ENCODE data around the gene TLL1.

TLL1 gene

DNA sequence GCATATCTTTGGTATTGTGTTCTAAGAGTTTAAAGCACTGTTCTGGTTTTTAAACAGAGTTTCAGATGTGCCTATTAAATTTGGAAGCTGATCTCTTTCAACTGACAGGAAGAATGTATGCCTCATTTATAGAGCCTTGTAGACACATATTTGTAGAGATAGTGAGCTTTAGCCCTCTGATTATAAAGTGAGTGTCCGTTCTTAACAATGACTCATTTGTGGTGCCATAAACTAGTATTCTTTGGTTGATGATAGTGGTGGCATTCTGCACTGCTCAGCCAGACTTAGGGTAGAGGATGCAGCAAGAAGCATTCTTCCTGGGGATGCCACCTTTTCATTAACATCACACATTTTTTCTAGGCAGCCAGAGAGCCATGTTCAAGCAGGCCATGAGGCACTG lies 121.7 kb downstream of the TLL1 start:
- TF ChIP-seq, protein P1, sequence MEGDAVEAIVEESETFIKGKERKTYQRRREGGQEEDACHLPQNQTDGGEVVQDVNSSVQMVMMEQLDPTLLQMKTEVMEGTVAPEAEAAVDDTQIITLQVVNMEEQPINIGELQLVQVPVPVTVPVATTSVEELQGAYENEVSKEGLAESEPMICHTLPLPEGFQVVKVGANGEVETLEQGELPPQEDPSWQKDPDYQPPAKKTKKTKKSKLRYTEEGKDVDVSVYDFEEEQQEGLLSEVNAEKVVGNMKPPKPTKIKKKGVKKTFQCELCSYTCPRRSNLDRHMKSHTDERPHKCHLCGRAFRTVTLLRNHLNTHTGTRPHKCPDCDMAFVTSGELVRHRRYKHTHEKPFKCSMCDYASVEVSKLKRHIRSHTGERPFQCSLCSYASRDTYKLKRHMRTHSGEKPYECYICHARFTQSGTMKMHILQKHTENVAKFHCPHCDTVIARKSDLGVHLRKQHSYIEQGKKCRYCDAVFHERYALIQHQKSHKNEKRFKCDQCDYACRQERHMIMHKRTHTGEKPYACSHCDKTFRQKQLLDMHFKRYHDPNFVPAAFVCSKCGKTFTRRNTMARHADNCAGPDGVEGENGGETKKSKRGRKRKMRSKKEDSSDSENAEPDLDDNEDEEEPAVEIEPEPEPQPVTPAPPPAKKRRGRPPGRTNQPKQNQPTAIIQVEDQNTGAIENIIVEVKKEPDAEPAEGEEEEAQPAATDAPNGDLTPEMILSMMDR (IDR thresholded peaks at IDR 0.05; ENCODE audit: low read depth, low read length, poor library complexity, severe bottlenecking): no peak
- no peak for TF ChIP-seq EZH2phosphoT487 (IDR thresholded peaks at IDR 0.05; ENCODE audit: borderline replicate concordance, low read length)
- no peaks in the 10 kb centered on the region for H3K36me3 ChIP-seq (ENCODE audit: control insufficient read depth, low read length)
- no peaks in the 10 kb centered on the region for H4K20me1 ChIP-seq (ENCODE audit: control insufficient read depth, insufficient read depth, low read depth, low read length)
- H3K27me3 ChIP-seq (ENCODE audit: control insufficient read depth, low read length): no peaks in the 10 kb centered on the region
- H3K9me3 ChIP-seq (ENCODE audit: control insufficient read depth, insufficient read depth, low read length): no peaks in the 10 kb centered on the region
- no peak overlapping the region for H3K27ac ChIP-seq (ENCODE audit: low read depth, low read length)
- no peak overlapping the region for H3K4me3 ChIP-seq (ENCODE audit: low read length)
- H3K4me1 ChIP-seq (ENCODE audit: control insufficient read depth, low read length): no peaks in the 10 kb centered on the region
- H3K4me2 ChIP-seq (ENCODE audit: low read length): no peak overlapping the region
- H3F3A ChIP-seq (ENCODE audit: control insufficient read depth, insufficient read depth): no peaks in the 10 kb centered on the region
- no peaks in the 10 kb centered on the region for H3K79me2 ChIP-seq (ENCODE audit: control insufficient read depth, low read length)
- no peaks in the 10 kb centered on the region for H3K9me2 ChIP-seq (replicated peaks; ENCODE audit: control insufficient read depth, low read length)

DNA sequence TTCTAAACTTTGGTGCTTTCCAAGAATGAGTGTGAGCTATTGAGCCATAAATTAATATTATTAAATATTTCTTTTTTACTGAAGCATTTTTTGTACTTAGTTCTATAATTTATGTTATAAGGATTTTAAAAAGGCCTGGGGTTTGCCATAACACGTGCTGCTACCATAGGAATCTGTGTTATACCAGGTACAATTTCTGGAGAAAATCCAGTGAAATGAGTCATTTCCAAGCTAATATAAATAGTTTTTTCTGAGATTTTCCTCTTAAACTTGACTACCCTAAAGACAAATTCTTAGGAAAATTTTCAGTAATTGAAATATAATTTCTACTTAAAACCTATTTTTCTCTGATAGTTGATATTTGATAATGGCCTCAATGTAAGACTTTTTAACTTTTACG lies 130.8 kb downstream of the TLL1 start:
- no peak for TF ChIP-seq EZH2phosphoT487 (IDR thresholded peaks at IDR 0.05; ENCODE audit: borderline replicate concordance, low read length)
- TF ChIP-seq, protein P1 (IDR thresholded peaks at IDR 0.05; ENCODE audit: low read depth, low read length, poor library complexity, severe bottlenecking): no peak
- H3K4me2 ChIP-seq (ENCODE audit: low read length): no peak overlapping the region

GRCh38 chr4:166006217-166006616 lies 133.2 kb downstream of the TLL1 start:
- Histone ChIP-seq H3K79me2 (ENCODE audit: control insufficient read depth, low read length) (no peaks in the 10 kb centered on the region), H3K4me3 (ENCODE audit: low read length) (no peak overlapping the region), H3K9me2 (replicated peaks; ENCODE audit: control insufficient read depth, low read length) (no peaks in the 10 kb centered on the region), H3K4me1 (ENCODE audit: control insufficient read depth, low read length) (no peaks in the 10 kb centered on the region), H3F3A (ENCODE audit: control insufficient read depth, insufficient read depth) (no peaks in the 10 kb centered on the region), H3K9me3 (ENCODE audit: control insufficient read depth, insufficient read depth, low read length) (no peaks in the 10 kb centered on the region), H4K20me1 (ENCODE audit: control insufficient read depth, insufficient read depth, low read depth, low read length) (no peaks in the 10 kb centered on the region), H3K27me3 (ENCODE audit: control insufficient read depth, low read length) (no peaks in the 10 kb centered on the region), H3K27ac (ENCODE audit: low read depth, low read length) (no peak overlapping the region), H3K4me2 (ENCODE audit: low read length) (no peak overlapping the region), H3K36me3 (ENCODE audit: control insufficient read depth, low read length) (no peaks in the 10 kb centered on the region)
- TF ChIP-seq, protein P1 (IDR thresholded peaks at IDR 0.05; ENCODE audit: low read depth, low read length, poor library complexity, severe bottlenecking): no peak
- no peak for TF ChIP-seq EZH2phosphoT487 (IDR thresholded peaks at IDR 0.05; ENCODE audit: borderline replicate concordance, low read length)

More for the DNA sequence above, 130.8 kb downstream of the TLL1 start:
- Histone ChIP-seq H3K4me3 (ENCODE audit: low read length) (no peak overlapping the region), H3K9me3 (ENCODE audit: control insufficient read depth, insufficient read depth, low read length) (no peaks in the 10 kb centered on the region), H3K9me2 (replicated peaks; ENCODE audit: control insufficient read depth, low read length) (no peaks in the 10 kb centered on the region), H3K27me3 (ENCODE audit: control insufficient read depth, low read length) (no peaks in the 10 kb centered on the region), H3K79me2 (ENCODE audit: control insufficient read depth, low read length) (no peaks in the 10 kb centered on the region), H3F3A (ENCODE audit: control insufficient read depth, insufficient read depth) (no peaks in the 10 kb centered on the region), H3K36me3 (ENCODE audit: control insufficient read depth, low read length) (no peaks in the 10 kb centered on the region), H4K20me1 (ENCODE audit: control insufficient read depth, insufficient read depth, low read depth, low read length) (no peaks in the 10 kb centered on the region), H3K27ac (ENCODE audit: low read depth, low read length) (no peak overlapping the region), H3K4me1 (ENCODE audit: control insufficient read depth, low read length) (no peaks in the 10 kb centered on the region)

- no peaks in the 10 kb centered on the region for H4K20me1 ChIP-seq (ENCODE audit: control insufficient read depth, insufficient read depth, low read depth, low read length)
- H3K9me3 ChIP-seq (ENCODE audit: control insufficient read depth, insufficient read depth, low read length): no peaks in the 10 kb centered on the region
- no peak overlapping the region for H3K4me3 ChIP-seq (ENCODE audit: low read length)
- H3F3A ChIP-seq (ENCODE audit: control insufficient read depth, insufficient read depth): no peaks in the 10 kb centered on the region
- H3K27me3 ChIP-seq (ENCODE audit: control insufficient read depth, low read length): no peaks in the 10 kb centered on the region
- no peak overlapping the region for H3K27ac ChIP-seq (ENCODE audit: low read depth, low read length)
- no peaks in the 10 kb centered on the region for H3K36me3 ChIP-seq (ENCODE audit: control insufficient read depth, low read length)
- no peaks in the 10 kb centered on the region for H3K79me2 ChIP-seq (ENCODE audit: control insufficient read depth, low read length)
- H3K9me2 ChIP-seq (replicated peaks; ENCODE audit: control insufficient read depth, low read length): no peaks in the 10 kb centered on the region
- H3K4me2 ChIP-seq (ENCODE audit: low read length): no peak overlapping the region
- no peak for TF ChIP-seq EZH2phosphoT487 (IDR thresholded peaks at IDR 0.05; ENCODE audit: borderline replicate concordance, low read length)
- TF ChIP-seq, protein P1 (IDR thresholded peaks at IDR 0.05; ENCODE audit: low read depth, low read length, poor library complexity, severe bottlenecking): no peak
- H3K4me1 ChIP-seq (ENCODE audit: control insufficient read depth, low read length): no peaks in the 10 kb centered on the region
These were observed 135.5 kb downstream of the TLL1 start for GRCh38 chr4:166008510-166008909.
